Renal cortical epithelial cell (primary cell): ENCODE results near the gene EIF4B. TPM values are rescaled to one million over a fixed set of nuclear protein-coding genes. Genes with fewer than 3 reads are reported as not detected.
A peak's percentile ranks its signal among the peaks of the same experiment; 100 is the strongest.
"Not testable (repeated sequence)": the region's sequence is repeated elsewhere in the genome, so short reads cannot be mapped to it uniquely, and the experiment has no call there.

Source experiments
- DNase-seq: peaks from one replicate; pipeline ENCODE4 v3.0.0-alpha.2; 2011; ENCODE audit warnings: low read depth
- total RNA-seq: library from RNA; depleted of rRNA; stranded (reverse); fragments of >200 nt; gene quantifications from 2 replicates; pipeline ENCODE4 v1.2.3, GENCODE V29; 2014

Gene EIF4B, protein sequence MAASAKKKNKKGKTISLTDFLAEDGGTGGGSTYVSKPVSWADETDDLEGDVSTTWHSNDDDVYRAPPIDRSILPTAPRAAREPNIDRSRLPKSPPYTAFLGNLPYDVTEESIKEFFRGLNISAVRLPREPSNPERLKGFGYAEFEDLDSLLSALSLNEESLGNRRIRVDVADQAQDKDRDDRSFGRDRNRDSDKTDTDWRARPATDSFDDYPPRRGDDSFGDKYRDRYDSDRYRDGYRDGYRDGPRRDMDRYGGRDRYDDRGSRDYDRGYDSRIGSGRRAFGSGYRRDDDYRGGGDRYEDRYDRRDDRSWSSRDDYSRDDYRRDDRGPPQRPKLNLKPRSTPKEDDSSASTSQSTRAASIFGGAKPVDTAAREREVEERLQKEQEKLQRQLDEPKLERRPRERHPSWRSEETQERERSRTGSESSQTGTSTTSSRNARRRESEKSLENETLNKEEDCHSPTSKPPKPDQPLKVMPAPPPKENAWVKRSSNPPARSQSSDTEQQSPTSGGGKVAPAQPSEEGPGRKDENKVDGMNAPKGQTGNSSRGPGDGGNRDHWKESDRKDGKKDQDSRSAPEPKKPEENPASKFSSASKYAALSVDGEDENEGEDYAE
- total RNA-seq: 1,047 and 1,149 TPM in 2 replicates

DNA sequence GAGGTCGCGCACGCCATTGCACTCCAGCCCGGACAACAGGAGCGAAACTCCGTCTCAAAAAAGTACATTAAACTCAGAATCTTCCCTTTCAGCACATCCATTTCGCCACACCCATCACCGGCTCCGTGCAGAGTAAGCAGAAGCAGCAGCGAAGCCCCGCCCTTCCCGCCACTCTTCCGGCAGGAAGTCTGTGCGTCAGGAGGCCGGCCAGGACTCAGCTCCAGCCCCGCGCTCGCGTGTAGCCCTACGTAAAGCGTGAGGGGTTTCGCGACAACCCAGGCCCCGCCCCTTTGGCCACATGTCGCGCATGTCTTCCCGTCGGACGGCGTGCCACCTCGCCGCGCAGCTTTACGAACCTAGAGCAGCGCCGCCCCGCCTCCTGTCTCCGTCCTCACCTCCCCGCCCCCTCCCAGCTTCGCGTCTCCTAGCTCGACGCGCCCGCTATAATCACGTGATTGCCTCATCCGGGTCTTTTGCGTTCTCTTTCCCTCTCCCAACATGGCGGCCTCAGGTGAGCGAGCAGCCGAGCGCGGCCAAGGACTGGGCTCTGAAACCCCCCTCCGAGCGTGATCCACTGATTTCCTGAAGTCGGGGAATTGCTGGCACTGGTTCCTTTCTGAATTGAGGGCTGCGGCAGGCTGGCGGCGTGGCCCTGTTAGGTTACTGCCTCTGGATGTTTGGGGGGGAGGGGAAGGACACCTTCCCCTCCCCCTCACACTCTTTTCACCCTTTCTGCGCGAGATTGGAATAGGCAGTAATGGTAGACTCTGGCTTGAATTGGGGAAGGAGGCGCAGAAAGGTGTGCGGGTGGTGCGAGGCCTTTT, at the start of gene EIF4B:
TSS of gene EIF4B (plus strand) at position 471 of the 824 bp plus-strand sequence. CDS start at position 499, 28 bp downstream.
- DNase-seq: peak; percentile 96

DNA sequence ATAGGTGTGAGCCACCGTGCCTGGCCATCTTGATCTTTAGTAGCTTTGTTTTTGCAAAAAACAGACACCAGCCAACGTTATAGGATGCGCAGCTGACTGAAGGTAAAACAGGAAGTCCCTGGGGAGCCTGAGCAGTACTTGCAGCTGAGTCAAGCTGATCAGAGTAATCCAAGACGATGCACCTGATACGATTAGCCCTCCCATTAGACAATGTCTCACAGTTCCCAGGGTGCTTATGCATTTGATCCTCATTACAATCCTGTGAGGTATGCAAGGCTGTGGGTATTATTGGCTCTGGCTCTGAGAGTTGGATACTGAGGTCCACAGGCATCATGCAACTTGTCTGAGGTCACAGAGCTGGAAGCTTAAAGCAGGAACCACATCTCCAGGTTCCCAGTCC, 49.3 kb upstream of the EIF4B start:
- no peak for DNase-seq

DNA sequence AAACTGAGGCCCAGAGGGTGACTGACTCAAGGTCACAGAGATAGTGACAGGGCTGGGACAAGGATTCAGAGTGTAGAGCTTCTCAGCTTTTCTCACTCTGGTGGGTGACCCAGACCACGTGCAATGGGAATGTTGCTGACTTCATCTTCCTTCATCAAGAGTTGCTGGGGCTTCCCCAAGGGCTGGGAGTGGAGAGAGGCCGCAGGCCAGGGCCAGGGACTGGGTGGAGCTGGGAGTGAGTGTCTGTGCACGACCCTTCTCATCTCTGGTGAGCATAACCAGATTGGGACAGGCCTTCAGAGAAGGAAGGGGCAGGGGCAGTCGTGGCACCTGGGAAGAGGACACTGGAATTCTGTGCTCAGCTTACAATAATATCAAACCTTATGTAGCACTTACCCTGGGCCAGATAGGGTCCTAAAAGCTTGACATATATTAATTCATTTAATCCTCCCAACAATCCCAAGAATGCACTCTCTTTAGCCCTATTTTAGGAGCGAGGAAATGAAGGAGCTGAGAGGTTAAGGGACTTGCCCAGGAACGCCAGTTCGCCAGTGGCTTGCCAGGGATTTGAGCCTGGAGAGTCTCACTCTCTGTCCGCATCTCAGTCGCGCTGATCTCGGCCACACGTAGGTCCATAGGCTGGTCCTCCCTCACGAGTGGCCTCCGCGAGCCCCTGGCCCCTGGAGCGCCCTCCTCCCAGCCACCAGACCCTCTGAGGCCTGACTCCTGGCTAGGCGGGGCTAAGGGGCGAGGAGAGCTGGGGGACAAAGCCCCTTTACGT, 41.5 kb upstream of the EIF4B start:
- DNase-seq: no peak

DNA sequence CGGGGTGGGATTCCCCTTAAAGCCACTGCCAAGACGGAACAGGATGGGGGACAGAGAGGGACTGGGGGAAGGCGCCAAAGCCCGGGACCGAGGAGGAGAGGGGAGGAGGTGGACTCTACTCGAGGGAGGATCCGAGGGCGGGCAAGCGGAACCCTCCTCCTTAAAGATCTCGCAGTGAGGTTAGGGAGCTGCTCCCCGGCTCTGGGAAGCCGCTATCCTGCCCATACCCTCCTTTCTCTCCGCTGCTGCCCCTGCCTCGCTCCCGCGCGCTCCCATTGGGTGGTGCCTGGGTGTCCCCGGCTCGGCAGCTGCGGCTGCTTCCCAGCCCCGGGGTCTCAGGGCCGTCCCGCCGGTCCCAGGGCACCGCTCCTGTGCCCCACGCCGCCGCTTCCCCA, 40.9 kb upstream of the EIF4B start:
- DNase-seq: no peak

DNA sequence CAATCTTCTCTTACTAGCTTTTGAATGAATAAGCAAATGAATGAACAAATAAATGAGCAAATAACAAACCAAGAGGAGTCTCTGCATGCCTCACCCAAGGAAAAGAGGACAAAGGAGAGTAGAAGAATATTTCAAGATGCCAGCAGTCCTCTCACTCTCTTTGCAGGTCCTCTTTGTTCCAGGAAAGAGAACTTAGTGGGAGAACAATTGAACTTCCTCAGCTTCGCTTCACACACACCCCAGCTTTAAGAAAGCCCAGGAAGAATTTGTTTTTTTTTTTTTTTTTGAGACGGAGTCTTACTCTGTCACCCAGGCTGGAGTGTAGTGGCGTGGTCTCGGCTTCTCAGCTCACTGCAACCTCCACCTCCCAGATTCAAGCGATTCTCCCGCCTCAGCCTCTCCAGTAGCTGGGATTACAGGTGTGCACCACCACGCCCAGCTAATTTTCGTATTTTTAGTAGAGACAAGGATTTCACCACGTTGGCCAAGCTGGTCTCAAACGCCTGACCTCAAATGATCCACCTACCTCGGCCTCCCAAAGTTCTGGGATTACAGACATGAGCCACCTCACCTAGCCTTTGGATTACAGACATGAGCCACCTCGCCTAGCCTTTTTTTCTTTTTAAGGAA, 37.0 kb upstream of the EIF4B start:
- DNase-seq: no peak

DNA sequence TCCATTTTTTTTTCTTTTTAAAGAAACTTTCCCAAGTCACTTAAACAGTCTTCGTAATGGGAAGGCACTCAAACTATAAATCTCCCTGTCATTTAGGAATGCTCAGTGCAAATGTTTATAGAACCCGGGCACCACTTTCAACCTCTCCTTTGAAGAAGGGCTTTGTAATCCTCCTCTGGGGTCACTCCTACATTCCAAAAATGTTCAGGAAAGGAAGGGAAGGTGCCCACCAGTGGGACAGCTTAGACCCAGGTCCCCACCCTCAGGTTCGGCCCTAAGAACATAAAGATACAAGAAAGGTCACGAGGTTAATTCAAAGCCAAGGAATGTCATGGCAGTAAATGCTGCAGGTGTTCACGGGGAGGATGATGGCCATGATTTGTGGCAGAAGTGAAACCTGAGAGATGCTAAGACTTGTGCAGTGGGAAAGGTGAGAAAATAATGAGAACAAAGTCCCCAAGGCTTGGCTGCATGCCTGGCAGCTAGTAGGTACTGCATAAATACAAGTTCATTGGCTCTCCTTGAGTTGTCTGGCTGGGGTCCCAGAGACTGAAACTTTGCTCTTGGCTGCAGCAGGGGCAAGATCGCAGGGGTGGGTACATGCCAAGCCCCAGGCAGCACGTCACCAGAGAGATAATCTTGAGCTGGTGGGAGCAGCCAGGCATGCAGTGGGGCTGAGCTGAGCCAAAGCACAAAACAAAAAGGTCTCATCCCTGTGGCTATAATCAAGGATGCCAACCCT, 36.3 kb upstream of the EIF4B start:
- peak; percentile 73 for DNase-seq

DNA sequence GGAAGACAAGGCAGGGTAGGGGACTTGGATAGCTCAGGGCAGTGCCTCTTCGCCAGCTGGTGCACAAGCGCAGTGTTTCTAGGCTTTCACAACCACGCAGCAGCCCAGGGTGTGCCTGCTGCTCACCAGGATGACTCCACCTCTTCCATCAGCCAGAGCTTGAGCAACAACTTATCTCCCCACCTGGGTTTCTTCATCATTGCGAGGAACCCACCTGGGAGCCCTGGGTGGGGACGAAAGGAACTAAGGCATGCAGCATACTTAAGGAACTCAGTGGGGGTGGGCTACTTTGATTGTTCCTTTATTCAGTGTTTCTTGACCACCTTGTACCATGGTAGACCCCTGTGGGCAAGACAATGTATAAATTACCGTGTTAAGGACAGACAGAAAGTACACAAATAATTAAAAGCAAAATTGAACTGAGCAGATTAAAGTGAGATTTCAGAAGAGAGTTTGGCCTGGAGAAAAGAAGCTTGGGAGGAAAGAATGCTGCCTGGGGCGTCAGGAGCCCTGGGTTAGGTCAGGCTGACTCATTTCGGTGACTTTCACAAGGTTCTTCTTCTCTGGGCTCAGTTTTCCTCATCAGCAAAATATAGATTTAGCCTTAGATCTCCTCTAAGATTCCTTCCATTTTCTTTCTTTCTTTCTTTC, 34.5 kb upstream of the EIF4B start:
- DNase-seq: peak; percentile 71

DNA sequence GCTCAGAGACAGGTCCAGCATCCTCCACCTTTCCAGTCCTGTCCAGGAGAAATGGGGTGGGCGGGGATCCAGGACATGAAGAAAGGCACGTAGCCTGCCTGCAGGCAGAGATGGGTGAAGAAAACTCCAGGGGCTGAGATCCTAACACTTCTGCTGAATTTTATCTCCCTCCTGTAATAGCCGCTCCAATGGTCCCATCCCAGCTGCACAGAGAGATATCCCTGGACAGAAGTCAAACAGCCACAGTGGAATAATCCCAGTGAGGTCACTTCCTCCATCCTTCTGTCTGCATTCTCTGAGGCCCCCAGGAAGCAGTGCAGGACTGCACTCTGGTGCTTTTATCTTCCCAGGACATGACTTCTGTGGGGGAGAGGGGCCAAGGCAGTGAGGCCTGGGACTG, 31.1 kb upstream of the EIF4B start:
- DNase-seq: no peak

DNA sequence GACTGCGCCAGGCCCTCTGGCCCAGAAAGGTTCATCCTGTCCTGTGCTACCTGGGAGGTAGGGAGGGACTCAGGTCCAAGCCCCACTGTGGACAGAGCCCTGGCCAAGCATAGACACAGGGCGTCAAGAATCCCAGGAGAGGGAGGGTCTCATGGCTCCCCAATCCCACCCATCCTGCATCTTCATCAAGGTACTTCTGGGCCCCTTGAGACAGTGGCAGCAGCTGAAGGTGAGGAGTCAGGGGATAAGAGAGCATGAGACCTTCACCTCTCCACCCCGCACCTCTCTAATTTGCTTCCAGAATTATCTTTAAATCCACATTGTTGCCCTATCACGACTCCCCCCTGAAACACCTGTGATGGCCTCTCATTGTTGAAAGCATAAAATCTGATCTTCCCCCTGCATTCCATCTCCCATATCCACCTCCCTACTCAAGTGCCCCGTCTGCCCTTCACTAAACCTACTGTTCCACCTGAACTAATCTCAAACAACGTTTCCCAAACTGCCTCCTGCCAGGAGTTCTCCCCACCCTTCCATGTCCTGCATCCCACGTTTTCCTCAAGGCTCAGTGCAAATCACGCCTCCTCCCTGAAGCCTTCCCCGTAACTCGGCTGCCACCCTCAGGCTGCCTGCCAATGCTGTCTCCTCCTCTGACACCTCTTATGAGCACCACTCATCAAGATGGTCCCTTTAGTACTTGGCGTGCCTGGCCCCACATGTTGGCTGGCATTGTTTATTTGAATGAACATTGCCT, 30.3 kb upstream of the EIF4B start:
- DNase-seq: peak; percentile 40

DNA sequence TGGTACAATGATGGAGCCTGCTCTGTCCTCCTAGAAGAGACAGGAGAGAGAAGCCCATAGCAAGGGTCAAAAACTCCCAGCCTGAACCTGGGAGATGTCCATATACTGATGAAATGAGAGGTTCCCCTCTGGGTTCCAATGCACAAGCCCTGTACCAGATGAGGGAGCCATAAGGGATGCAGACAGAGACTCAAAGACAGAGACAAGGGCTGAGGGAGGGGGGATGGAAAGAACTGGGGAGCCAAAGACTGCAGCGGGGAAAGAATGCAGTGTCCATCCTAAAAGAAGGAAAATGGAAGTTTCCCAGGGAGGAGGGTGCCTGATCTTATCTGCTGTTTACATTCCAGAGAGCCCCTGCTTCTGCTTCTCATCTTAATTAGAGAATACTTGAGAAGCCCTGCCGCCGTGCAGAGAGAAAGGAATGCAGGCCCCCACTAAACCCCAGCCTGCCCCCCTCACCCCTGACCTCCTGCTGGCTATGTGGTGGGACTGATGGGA, 29.6 kb upstream of the EIF4B start:
- DNase-seq: no peak

DNA sequence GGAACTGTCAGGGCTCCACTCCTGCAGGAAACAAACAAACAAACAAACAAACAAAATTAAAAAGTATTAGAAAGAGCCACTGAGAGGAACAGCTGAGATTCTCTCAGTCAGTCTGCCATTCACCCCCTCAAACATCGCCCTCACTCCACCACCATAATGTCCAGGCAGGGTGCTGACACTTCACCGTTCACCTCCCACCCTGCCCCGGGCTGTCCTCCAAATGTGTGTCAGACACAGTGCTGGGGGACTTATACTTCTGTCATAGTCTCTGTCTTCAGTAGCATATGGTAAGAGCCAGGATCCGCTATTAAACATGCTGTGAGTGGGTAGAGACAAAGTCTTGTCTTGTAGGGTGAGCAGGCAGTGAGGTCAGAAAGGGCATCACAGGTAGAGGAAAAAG, 29.1 kb upstream of the EIF4B start:
- DNase-seq: no peak

DNA sequence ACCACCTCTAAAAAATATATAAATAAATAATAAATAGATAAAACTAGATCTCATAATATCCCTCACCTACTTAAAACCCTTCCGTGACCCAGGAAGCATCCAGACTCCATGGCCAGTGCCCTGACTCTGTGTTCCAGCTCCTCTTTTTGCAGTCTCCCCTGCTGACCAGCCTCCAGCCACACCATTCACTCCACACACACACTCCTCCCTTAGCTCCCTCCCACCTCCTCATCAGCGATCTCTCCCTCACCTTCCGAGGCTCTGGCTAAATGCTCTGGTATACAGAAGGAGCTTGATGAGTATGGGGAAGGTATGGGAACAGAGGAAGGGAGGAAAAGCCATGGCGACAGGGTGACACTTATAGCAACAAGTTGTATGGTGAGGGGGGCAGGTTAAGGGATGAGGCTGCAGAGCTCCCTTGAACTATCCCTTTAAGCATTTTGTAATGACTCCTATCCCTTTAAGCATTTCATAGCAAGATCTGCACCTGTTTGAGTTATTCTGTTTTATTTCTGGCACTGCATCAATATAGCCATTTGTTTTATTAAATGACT, 26.1 kb upstream of the EIF4B start:
- no peak for DNase-seq

DNA sequence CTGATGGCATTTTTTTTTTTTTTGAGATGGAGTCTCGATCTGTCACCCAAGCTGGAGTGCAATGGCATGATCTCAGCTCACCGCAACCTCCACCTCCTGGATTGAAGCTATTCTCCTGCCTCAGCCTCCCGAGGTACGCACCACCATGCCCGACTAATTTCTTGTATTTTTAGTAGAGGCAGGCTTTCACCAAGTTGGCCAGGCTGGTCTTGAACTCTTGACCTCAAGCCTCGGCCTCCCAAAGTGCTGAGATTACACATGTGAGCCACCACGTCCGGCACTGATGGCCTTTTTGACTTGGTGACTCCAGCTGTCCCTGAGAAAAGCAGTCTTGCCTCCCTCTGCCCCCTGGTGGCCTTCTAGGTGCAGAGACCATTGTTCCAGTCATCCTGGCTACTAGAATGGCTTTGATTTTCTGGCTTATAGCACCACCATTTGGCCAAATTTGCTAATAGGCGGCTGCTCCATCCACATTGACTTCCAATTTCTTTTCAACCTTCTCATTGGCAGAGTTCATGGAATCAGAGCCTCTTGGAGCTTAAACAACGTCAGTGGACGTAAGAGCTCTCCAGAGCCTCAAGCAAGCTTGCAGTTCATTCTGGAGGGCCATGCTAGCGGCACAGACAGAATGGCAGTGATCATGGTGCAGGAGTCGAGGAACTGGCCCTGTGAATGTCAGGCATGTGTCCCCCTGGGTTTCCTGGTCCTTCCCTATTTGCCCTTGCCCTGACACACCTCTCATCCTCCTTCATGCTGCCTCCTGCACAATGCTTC, 25.4 kb upstream of the EIF4B start:
- DNase-seq: peak; percentile 85

DNA sequence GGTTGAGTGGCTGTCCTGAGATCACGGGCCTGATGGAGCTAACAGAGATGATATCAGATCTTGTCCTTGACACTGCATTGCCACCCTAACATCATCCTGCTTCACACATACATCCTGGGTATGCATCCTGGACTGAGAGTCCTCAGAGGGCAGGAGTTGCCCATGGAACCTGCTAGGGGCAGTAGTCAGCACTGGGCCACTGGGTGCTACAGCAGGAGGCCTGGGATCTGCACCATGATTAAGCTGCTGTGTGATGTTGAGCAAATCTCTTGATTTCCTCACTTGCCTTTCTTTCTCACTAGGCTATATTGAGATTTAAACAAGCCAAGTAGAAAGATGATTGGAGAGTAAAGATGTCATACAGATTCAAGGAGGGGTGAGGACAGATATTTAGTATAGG, 22.1 kb upstream of the EIF4B start:
- no peak for DNase-seq

DNA sequence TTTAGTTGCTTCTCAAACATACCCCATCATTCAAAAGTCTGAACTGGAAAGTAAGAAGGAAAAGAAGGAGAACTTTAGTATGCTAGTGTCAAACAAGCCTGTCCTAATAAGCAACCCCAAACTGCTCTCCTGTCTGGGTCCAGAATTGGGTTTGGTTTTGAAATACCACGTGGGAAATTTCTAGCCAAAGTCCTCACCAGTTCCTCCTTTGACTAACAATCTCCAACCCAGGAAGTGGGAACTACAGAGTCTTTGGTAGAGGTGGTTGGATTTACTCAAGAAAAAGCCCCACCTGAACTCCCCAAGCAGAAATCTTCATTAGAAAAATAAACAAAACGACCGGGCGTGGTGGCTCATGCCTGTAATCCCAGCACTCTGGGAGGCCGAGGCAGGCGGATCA, 17.4 kb upstream of the EIF4B start:
- DNase-seq: no peak

DNA sequence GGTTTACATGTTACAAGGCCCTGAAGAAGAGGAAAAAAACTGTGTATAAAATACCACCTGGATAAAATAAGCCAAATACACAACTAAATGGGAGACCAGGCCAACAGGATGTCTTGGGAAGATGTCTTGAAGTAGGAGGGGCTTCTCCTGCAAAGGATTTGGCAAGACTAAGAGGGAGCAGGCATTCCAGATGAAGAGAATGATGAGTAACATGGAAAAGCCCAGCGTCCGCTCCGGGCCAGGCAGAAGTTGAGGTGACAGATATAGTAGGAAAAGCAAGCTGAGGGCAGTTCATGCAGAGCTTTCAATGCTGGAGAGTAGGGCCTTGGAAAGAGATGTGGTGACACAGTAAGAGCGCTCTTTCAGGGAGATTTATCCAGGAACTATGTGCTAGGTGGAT, 16.1 kb upstream of the EIF4B start:
- no peak for DNase-seq

DNA sequence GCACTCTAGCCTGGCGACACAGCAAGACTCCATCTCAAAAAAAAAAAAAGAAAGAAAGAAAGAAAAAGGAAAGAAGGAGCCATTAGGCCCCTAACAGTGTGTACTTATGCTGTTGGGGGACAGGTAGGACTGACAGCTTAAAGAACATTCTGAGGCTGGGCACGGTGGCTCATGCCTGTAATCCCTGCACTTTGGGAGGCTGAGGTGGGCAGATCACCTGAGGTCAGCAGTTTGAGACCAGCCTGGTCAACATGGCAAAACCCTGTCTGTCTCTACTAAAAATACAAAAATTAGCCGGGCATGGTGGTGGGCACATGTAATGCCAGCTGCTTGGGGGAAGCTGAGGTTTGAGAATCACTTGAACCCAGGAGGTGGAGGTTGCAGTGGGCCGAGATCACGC, 14.0 kb upstream of the EIF4B start:
- not testable (repeated sequence) for DNase-seq
